ENCODE results near the gene CTSH.
"Not testable (repeated sequence)": the region's sequence is repeated elsewhere in the genome, so short reads cannot be mapped to it uniquely, and the experiment has no call there.

Gene CTSH

DNA sequence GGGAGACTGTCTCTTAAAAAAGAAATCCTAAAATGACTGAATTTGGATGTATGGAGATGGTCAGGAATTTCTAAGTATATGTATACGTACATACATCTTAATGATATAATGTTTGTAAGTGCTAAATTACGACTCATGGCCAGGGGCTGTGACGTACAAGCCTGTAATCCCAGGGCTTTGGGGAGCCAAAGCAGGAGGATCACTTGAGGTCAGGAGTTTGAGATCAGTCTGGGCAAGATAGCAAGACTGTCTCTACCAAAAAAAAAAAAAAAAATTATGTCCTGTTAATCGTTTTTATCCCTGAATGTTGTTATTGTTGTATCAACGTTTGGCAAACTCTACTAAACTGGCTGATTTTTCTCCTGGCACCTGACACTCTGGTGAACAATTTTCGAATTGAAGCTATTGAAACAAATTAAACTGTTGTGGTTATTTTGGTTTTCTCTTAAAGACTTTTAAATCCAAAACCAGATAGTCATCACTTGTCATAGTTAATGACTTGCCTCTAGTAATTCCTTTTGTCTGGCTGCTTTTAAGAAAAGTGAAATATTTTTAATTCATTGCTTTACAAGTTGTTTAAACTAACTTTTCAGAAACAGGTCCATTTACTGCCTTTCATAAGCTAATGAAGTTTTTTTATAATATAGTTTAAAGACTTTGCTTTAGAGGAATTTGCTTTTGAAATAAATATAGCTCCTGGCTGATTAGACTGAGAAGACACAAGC is 65.2 kb downstream of the CTSH start:
- DNase-seq = no peak

DNA sequence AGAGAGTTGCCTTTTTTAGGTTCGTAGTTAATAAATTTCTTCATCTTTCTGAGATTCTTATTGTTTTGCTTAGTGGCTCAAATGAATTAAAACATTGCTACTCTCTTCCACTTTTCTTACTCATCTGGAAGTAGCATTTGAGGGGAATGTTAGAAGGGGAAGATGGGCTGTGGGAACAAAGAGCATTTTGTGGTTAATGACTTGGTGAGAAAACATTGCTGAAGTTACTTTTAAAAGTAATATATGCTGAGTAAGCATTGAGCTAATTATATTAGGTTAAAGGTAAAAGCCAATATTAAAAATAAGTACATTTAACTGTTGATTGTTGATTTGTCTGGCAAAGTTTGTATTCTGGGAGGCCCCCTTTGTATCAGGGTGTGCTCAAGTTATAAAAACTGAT is 66.5 kb downstream of the CTSH start:
- no peak for DNase-seq

DNA sequence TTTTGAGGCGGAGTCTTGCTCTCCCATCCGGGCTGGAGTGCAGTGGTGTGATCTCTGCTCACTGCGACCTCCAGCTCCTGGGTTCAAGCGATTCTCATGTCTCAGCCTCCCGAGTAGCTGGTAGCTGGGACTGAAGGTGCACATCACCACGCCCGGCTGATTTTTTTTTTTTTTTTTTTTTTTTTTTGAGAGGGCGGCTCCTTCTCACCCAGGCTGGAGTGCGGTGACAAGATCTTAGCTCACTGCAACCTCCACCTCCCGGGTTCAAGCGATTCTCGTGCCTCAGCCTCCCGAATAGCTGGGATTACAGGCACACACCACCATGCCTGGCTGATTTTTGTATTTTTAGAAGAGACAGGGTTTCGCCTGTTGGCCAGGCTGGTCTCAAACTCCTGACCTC is 67.9 kb downstream of the CTSH start:
- DNase-seq = not testable (repeated sequence)

DNA sequence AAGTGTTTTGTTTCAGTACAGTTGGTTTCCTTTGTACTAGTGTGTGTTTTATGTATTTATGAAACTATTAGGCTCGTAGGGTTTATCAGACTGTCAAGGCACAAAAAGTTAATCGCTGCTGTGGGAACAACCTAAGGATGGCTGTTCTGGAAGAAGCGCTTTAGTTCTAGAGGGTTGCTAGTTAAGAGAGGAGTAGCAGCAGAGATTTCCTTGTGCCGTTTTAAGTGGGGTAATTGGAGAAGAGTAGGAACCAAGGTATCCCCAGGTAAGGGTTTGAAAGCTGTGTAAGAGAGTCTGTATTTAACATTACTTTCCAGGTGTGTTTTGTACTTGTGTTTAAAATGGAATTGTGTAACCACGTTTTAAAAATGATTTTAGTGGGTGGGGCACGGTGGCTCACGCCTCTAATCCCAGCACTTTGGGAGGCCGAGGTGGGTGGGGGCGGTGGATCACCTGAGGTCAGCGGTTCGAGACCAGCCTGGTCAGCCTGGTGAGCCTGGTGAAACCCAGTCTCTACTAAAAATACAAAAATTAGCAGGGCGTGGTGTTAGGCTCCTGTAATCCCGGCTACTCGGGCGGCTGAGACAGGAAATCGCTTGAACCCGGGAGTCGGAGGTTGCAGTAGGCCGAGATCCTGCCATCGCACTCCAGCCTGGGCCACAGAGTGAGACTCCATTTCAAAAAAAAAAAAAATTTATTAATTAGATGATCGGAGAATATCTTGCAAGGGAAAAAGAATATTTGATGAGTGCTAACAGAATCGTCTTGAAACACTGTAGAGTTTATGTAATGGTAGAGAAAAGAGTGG is 69.5 kb downstream of the CTSH start:
- DNase-seq = no peak

DNA sequence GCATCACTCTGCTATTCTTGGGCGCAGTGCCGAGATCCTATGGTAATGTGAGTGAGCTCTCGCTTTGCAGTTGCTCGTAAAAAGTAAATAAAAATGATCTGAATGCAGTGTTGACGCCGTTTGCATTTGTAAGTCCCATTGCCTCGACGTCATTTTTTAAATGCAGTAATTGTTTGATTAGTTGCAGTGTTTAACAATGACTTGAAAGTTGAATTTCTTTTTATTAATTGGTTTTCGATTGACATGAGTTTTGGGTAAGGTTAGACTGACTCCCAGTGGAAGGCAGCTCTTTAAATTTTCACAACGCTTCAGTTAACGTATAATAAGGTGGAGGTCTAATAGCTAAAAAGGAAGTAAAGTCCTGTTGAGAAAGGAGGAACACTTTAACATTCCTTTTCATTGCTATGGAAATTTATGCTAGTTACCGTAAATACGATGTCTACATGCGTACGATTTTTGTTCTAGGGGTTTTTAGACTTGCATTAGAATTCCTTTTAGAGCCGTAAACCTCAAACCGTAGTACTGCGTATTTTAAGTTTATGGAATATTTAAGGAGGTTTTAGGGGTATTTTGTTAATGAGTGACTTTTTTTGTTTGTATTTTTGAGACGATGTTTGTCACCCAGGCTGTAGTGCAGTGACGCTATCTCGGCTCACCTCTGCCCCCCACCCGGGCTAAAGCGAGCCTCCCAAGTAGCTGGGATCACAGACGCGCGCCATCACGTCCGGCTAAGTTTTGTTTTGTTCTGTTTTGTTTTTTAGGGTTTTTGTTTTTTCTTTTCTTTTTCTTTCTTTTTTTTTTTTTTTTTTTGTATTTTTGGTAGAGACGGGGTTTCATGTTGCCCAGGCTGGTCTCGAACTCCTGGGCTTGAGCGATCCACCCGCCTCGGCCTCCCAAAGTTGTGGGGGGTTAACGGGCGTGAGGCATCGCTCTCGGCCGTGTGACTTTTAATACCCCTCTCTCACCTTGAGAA is 70.8 kb downstream of the CTSH start:
- DNase-seq = peak in 1 of 2 experiments; percentile 72

DNA sequence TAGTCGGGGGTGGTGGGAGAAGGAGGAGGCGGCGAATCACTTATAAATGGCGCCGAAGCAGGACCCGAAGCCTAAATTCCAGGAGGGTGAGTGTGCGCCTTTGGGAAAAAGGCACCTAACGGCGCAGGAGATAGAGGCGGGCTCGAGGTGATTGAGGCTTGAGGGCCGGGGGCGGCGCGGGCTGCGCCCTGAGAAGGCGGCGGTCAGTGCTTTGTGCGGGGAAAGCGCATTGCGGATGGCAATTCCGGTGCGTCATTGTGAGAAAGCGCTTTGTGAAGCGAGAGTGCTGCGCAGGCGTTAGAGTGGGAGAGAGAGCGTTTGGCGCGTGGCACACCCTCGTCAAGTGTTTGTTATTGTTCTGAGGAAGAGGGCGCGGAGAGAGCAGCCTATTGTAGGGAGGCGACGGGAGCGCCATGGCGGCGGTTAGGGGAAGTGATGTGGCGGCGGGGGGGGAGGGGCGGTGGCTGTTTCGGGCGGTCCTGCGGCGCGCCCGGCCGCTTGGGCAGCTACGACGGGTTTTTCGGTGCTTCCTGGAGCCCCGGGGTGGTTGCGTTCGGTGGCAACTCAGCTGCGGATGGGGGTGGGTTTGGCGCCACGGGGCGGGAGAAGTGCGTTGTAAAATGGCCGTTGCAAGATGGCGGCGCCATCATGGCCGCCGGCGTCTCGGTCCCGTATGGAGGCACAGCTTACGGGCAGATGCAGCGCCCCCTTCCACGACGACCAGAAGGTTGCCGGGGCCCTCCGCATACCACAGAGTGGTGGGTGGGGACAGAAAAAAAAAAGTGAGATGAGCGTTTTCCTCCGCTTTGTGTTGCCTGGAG is 71.7 kb downstream of the CTSH start:
- DNase-seq = peak; percentile 68 to 93

DNA sequence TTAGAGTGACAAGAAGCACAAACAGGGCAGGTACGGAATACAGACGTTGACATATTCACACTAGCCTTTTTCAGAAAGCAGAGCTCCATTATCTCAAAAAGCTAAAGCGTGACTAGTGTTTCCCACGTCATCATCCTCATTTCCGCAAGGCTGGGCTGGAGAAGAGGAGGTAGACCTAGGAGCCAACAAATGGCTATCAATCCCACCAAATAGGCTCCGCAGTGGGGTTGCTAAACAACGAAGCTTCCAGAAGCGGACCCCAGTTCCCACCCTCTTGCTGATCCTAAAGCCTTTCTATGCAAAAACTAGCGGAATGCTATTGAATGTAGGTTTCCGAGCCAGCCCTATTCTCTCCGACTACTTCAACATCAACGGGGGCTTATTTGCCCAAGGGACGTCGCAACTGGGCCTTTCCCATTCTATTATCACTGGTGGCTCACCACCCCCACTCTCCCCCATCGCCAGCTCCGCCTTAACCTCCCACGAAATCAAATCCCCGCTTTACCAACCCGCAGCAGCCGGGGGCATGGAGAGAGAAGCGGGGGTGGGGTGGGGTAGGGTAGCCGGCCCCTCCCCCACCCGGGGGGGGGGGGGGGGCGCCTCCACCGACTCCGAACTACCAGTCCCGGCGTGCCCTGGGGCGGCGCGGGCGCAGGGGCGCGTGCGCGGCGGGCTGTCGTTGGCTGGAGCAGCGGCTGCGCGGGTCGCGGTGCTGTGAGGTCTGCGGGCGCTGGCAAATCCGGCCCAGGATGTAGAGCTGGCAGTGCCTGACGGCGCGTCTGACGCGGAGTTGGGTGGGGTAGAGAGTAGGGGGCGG is 72.5 kb downstream of the CTSH start, which contains the start of gene MORF4L1:
MORF4L1 (plus strand) TSS at position 736 of the 817 bp plus-strand sequence. CDS start 128 bp downstream, outside the sequence.
- DNase-seq = peak; percentile 85 to 95

DNA sequence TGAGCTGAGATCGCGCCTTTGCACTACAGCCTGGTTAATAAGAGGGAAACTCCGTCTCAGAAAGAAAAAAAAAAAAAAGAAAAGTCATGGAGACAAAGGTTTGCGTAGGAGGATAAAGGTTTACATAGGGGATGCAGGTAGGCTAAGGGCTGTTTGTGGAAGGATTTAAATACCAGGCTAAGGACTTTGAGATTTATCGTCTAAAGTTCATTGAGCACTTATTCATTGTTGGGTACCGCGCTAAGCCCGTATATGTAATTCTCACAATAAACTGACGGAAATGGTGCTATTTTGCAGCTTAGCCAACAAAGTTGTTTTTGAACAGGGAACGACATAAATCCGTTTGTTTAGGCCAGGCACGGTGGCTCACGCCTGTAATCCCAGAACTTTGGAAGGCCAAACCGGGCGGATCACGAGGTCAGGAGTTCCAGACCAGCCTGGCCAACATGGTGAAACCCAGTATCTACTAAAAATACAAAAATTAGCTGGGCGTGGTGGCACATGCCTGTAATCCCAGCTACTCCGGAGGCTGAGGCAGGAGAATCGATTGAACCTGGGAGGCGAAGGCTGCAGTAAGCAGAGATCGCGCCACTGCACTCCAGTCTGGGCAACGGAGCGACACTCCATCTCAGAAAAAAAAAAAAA is 73.2 kb downstream of the CTSH start:
- not testable (repeated sequence) for DNase-seq

Data from SW 1271 (cell line).